ENCODE data around the gene TSPAN15.

Gene TSPAN15

DNA sequence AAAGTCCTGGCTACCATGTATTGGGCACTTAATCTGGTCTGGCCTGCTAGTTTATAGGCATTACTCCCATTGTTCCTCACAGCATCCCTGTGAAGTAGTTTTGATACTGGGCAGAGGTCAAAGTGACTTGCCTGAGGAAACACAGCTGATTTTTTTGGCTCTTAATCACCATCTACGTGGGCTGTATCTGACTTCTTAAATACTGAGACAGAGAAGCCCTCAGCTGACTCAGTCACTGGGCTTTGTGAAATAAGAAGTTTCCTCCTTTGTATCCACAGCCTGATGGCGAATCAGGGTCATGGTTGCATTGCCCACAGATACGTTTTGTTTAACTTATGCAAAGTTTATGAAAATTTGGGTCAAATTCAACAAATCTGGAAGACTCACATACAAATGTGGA lies 47.7 kb upstream of the TSPAN15 start:
- TF ChIP-seq, protein P1, sequence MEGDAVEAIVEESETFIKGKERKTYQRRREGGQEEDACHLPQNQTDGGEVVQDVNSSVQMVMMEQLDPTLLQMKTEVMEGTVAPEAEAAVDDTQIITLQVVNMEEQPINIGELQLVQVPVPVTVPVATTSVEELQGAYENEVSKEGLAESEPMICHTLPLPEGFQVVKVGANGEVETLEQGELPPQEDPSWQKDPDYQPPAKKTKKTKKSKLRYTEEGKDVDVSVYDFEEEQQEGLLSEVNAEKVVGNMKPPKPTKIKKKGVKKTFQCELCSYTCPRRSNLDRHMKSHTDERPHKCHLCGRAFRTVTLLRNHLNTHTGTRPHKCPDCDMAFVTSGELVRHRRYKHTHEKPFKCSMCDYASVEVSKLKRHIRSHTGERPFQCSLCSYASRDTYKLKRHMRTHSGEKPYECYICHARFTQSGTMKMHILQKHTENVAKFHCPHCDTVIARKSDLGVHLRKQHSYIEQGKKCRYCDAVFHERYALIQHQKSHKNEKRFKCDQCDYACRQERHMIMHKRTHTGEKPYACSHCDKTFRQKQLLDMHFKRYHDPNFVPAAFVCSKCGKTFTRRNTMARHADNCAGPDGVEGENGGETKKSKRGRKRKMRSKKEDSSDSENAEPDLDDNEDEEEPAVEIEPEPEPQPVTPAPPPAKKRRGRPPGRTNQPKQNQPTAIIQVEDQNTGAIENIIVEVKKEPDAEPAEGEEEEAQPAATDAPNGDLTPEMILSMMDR (IDR thresholded peaks at IDR 0.05; ENCODE audit: low read depth, low read length, poor library complexity, severe bottlenecking), result no peak
- no peak for TF ChIP-seq EZH2phosphoT487 (IDR thresholded peaks at IDR 0.05; ENCODE audit: borderline replicate concordance, low read length)

DNA sequence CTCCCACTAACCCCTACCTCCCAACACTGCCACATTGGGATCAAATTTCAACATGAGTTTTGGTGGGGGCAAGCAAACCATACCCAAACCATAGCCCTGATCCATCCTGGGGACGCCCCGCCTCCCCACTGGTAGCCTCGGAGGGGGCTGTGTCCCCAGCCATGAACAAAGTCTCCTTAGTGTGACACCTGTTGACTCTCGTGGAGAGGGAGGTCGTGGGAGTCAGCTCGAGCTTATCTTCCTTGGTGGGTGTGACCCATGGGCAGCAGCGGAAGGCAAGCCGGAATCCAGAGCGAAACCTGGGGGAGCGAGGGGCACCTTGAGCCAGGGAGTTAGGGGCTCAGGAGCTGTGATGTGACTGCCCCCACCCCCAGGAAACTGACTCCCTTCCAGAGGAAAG lies 46.5 kb upstream of the TSPAN15 start:
- Histone ChIP-seq H3K79me2 (ENCODE audit: control insufficient read depth, low read length) (no peaks in the 10 kb centered on the region), H4K20me1 (ENCODE audit: control insufficient read depth, insufficient read depth, low read depth, low read length) (no peaks in the 10 kb centered on the region), H3K27me3 (ENCODE audit: control insufficient read depth, low read length) (no peaks in the 10 kb centered on the region), H3K36me3 (ENCODE audit: control insufficient read depth, low read length) (peaks cover 17% of the 10 kb centered on the region; the same call in 1 of the 2 replicates), H3K9me3 (ENCODE audit: control insufficient read depth, insufficient read depth, low read length) (no peaks in the 10 kb centered on the region), H3F3A (ENCODE audit: control insufficient read depth, insufficient read depth) (no peaks in the 10 kb centered on the region), H3K9me2 (replicated peaks; ENCODE audit: control insufficient read depth, low read length) (no peaks in the 10 kb centered on the region), H3K4me3 (ENCODE audit: low read length) (no peak overlapping the region), H3K4me2 (ENCODE audit: low read length) (no peak overlapping the region), H3K27ac (ENCODE audit: low read depth, low read length) (no peak overlapping the region), H3K4me1 (ENCODE audit: control insufficient read depth, low read length) (peaks cover 17% of the 10 kb centered on the region)
- TF ChIP-seq EZH2phosphoT487 (IDR thresholded peaks at IDR 0.05; ENCODE audit: borderline replicate concordance, low read length), result no peak
- TF ChIP-seq, protein P1 (IDR thresholded peaks at IDR 0.05; ENCODE audit: low read depth, low read length, poor library complexity, severe bottlenecking), result no peak

More for the DNA sequence above, 47.7 kb upstream of the TSPAN15 start:
- H3F3A ChIP-seq (ENCODE audit: control insufficient read depth, insufficient read depth), result no peaks in the 10 kb centered on the region
- no peaks in the 10 kb centered on the region for H3K9me2 ChIP-seq (replicated peaks; ENCODE audit: control insufficient read depth, low read length)
- no peaks in the 10 kb centered on the region for H3K9me3 ChIP-seq (ENCODE audit: control insufficient read depth, insufficient read depth, low read length)
- no peak overlapping the region for H3K27ac ChIP-seq (ENCODE audit: low read depth, low read length)
- no peaks in the 10 kb centered on the region for H3K27me3 ChIP-seq (ENCODE audit: control insufficient read depth, low read length)
- H3K79me2 ChIP-seq (ENCODE audit: control insufficient read depth, low read length), result no peaks in the 10 kb centered on the region
- peaks cover 8% of the 10 kb centered on the region for H3K4me1 ChIP-seq (ENCODE audit: control insufficient read depth, low read length)
- H3K4me2 ChIP-seq (ENCODE audit: low read length), result no peak overlapping the region
- H3K36me3 ChIP-seq (ENCODE audit: control insufficient read depth, low read length), result peaks cover 19% of the 10 kb centered on the region; the same call in 1 of the 2 replicates
- no peak overlapping the region for H3K4me3 ChIP-seq (ENCODE audit: low read length)
- no peaks in the 10 kb centered on the region for H4K20me1 ChIP-seq (ENCODE audit: control insufficient read depth, insufficient read depth, low read depth, low read length)

DNA sequence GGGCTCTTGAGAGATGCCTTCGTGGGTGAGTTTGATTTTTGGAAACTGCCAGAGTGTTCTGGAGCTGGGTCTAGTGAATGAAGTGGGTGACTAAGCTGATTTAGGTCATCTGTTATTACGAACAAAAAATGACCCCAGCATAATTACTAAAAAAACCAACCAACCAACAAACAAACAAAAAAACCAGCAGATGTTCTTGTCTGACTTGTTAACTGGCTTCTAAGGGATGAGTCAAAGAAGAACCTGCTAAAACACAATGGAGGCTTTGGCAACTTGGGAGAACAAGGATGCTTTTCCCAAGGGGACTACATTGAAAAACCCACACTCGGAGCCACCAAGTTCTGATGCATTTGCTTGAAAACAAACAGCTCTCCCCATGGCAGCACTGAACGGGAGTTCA lies 46.0 kb upstream of the TSPAN15 start:
- no peaks in the 10 kb centered on the region for H3F3A ChIP-seq (ENCODE audit: control insufficient read depth, insufficient read depth)
- H3K4me1 ChIP-seq (ENCODE audit: control insufficient read depth, low read length), result peaks cover 21% of the 10 kb centered on the region
- H3K36me3 ChIP-seq (ENCODE audit: control insufficient read depth, low read length), result peaks cover 14% of the 10 kb centered on the region; the same call in 1 of the 2 replicates
- no peaks in the 10 kb centered on the region for H3K9me3 ChIP-seq (ENCODE audit: control insufficient read depth, insufficient read depth, low read length)
- no peaks in the 10 kb centered on the region for H4K20me1 ChIP-seq (ENCODE audit: control insufficient read depth, insufficient read depth, low read depth, low read length)
- H3K27me3 ChIP-seq (ENCODE audit: control insufficient read depth, low read length), result no peaks in the 10 kb centered on the region
- no peak overlapping the region for H3K4me2 ChIP-seq (ENCODE audit: low read length)
- H3K4me3 ChIP-seq (ENCODE audit: low read length), result no peak overlapping the region
- no peak overlapping the region for H3K27ac ChIP-seq (ENCODE audit: low read depth, low read length)
- TF ChIP-seq EZH2phosphoT487 (IDR thresholded peaks at IDR 0.05; ENCODE audit: borderline replicate concordance, low read length), result no peak
- TF ChIP-seq, protein P1 (IDR thresholded peaks at IDR 0.05; ENCODE audit: low read depth, low read length, poor library complexity, severe bottlenecking), result no peak
- H3K79me2 ChIP-seq (ENCODE audit: control insufficient read depth, low read length), result no peaks in the 10 kb centered on the region
- H3K9me2 ChIP-seq (replicated peaks; ENCODE audit: control insufficient read depth, low read length), result no peaks in the 10 kb centered on the region

Data from DOHH2 (cell line).